ENCODE measurements around the gene LRRK1.
A peak's percentile ranks its signal among the peaks of the same experiment; 100 is the strongest.
"Not testable (repeated sequence)": the region's sequence is repeated elsewhere in the genome, so short reads cannot be mapped to it uniquely, and the experiment has no call there.

LRRK1 gene

DNA sequence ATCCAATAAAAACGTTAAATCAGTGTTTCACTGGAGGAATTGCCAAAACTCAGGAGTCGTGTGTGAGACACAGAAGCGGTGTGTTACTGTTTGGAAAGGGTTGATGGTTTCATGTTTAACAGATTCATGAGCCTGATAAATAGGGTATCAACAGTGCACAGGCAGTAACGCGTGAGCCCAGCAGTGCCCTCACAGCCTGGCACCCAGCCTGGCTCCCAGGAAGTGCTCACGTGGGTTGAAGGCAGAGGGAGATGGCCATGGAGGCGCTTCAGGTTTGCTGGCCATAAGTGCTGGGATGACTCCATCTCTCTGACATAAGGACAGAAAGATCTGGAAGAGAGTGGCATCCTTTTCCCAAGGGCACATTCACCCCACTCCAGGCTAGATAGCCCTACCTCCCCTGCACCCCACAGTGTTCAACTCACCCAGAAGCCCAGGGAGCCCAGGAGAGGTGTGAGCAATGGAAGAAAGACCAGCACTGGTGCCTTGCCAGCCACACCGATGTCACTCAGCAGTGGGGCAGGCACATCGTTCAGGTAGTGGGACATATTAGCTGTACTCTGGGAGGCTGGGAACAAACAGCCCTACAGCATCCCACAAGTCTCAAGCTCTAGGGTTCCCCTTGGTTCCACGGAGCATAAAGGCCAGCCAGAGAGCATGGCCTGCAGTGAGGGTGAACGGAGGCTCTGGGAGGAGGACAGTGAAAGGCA is 164.3 kb downstream of the LRRK1 start:
- no peak for DNase-seq

DNA sequence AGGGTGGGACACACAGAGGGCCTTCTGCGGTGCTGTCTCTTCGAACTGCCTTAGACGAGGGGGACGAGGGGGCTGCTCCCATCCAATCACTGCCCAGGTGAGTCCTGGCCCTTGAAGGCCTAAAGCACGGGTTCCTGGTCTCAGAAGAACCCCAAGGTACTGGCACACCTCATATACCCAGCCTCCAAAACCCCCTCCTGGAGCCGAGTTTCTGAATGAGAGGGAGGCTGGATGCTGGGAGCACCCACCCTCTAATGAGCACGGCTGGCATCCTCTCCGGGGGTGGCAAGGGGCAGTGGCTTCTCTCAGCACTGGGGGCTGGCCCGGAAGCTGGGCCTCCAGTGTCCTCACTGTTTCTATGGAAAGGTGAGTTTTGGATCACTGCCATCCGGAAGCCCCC is 165.6 kb downstream of the LRRK1 start:
- no peak for DNase-seq

GRCh38 chr15:101085311-101085700 is 166.1 kb downstream of the LRRK1 start:
- DNase-seq = no peak

DNA sequence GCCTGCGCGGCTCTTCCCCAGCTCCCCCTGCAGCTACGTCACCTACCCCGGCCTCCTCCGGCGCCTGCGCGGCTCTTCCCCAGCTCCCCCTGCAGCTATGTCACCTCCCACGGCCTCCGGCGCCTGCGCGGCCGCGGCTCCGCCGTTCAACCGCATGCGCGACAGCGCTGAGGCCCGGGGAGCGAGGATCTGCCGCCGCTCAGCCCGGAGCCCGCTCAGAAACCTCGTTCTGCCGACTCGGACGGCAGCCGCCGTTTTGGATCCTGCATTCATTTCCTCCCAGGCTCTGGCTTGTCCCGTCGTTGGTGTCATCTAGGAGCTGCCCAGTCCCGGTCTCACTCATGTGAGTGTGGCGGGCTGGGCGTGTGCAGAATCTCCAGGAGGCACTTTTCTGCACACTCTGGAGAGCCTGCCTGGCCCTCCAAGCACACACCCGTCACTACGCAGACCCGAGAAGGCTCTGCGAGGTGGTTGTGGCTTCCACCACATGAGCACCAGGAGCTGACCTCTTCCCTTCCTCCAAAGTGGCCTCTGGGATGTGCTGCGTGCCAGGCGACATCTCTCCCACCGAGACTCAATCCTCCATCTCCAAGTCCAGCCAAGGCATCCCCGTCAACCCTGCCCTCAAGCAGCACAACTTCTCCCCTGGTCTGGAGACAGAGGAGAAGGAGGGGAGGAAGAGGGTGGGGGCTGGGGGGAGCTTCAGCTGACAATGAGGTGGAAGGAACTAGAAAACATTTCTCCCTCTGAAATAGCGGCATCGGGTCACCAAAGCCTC is 167.4 kb downstream of the LRRK1 start:
- no peak for DNase-seq

- no peak for DNase-seq
Observed at GRCh38 chr15:101087172-101087769, 168.1 kb downstream of the LRRK1 start.

DNA sequence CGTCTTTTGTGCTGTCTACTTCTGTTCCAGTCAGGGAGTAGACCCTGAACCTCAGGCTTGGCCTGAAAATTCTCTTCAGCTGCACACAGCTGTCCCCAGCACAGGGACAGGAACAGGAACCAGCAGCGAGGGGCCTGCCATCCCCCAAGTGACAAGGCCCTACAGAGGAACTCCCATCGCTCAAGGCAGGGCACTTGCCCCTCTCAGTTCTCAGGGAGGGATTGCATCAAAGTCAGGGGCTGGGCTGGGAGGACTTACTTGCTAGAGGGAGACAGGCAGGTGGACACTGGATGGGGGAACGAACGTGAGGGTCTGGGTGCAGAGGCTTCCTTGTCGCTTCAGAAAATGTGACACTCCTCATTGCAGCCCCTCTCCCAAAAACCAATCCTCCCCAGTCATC is 169.1 kb downstream of the LRRK1 start:
- no peak for DNase-seq

- DNase-seq = peak; percentile 4
Observed at GRCh38 chr15:101088788-101089578, 169.8 kb downstream of the LRRK1 start.

GRCh38 chr15:101089579-101090427 is 170.6 kb downstream of the LRRK1 start:
- no peak for DNase-seq

- no peak for DNase-seq
Observed at GRCh38 chr15:101090428-101090790, 171.3 kb downstream of the LRRK1 start.

DNA sequence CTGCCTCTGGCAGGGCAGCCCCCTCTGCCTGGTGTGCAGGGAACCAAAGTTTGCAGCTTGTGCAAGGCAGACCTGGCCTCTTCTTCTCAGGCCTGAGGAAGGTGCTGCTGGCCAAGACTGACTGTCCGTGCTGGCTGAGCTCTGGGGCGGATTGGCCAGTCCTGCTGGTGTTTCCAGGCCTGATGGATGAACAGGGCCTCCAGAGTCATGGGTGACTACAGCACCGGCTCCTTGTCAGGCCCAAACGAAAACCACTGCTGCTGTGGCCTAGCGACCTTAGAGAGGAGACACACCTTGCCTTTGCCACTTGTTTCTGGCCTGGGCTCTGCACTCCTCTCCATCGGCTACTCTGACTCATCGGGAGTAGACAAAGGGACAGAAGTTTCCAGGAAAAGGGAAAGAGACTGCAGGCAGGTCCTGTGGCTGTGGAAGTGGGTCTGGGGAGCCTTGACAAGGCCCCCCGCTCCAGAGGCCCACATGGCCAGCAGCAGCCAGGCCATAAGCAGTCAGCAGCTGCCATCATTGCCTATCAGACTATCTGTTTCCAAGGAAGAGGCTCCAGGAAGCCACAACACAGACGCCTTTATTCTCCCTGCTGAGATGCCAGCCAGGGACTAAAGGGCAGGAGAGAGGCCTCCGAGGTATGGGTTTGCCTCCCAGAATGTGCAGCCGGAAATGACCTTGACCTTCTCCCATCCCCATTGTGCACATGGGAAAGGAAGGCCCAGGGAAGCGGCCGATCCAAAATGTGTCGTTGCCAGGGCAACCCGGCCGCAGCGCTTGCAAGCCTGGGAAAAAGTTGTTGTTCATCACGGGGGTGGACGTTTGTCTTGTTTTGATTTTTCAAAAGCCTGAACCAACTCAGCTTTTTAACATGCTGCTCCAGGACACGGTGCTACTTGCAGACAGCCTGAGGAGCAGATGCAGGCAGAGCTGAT is 172.2 kb downstream of the LRRK1 start:
- no peak for DNase-seq

- DNase-seq = no peak
Observed at GRCh38 chr15:101092156-101092866, 173.2 kb downstream of the LRRK1 start.

GRCh38 chr15:101092867-101093202 is 173.7 kb downstream of the LRRK1 start:
- no peak for DNase-seq

GRCh38 chr15:101093958-101094357 is 174.8 kb downstream of the LRRK1 start:
- DNase-seq = no peak

DNA sequence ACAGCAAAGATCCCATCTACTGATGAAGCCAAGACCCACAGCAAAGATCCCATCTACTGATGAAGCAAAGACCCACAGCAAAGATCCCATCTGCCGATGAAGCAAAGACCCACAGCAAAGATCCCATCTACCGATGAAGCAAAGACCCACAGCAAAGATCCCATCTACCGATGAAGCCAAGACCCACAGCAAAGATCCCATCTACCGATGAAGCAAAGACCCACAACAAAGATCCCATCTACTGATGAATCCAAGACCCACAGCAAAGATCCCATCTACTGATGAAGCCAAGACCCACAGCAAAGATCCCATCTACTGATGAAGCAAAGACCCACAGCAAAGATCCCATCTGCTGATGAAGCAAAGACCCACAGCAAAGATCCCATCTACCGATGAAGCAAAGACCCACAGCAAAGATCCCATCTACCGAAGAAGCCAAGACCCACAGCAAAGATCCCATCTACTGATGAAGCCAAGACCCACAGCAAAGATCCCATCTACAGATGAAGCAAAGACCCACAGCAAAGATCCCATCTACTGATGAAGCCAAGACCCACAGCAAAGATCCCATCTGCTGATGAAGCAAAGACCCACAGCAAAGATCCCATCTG is 176.7 kb downstream of the LRRK1 start:
- not testable (repeated sequence) for DNase-seq

- no peak for DNase-seq
Observed at GRCh38 chr15:101097111-101097510, 178.0 kb downstream of the LRRK1 start.

- no peak for DNase-seq
Observed at GRCh38 chr15:101099183-101099582, 180.0 kb downstream of the LRRK1 start.

- no peak for DNase-seq
Observed at GRCh38 chr15:101100118-101100517, 181.0 kb downstream of the LRRK1 start.

GRCh38 chr15:101100593-101101442 is 181.7 kb downstream of the LRRK1 start:
- no peak for DNase-seq

DNA sequence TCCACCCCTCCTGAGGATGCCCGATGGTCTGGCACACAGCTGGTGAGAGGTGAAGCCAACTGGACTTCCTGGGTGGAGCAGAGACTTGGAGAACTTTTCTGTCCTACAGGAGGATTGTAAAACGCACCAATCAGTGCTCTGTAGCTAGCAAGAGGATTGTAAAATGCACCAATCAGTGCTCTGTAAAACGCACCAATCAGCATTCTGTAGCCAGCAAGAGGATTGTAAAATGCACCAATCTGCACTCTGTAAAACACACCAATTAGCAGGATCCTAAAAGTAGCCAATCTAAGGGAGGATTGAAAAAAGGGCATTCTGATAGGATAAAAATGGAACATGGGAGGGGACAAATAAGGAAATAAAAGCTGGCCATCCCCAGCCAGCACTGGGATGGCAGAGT is 182.5 kb downstream of the LRRK1 start:
- no peak for DNase-seq
